Measurements from ENCODE around the gene MISP. TPM values are rescaled to one million over a fixed set of nuclear protein-coding genes. Genes with fewer than 3 reads are reported as not detected.

Gene MISP
- polyA plus RNA-seq, 2 donors, result 0.08 to 0.11 TPM

- Histone ChIP-seq H3K27ac (ENCODE audit: low read depth in 2 of 2, low read length in 1 of 2) (peak overlapping the region; percentile 86 to 88), H3K27me3 (ENCODE audit: control insufficient read depth in 1 of 2, insufficient read depth in 2 of 2, low read length in 2 of 2) (no peaks in the 10 kb centered on the region), H3K36me3 (ENCODE audit: control insufficient read depth in 2 of 2, insufficient read depth in 2 of 2, low read length in 1 of 2) (peaks cover 19 to 48% of the 10 kb centered on the region in 2 donors), H3K4me3 (ENCODE audit: low read depth in 1 of 2, low read length in 2 of 2) (peak overlapping the region; percentile 27 to 32), H3K9me3 (ENCODE audit: control insufficient read depth in 2 of 2, insufficient read depth in 1 of 2, low read depth in 1 of 2, low read length in 1 of 2) (no peaks in the 10 kb centered on the region), H3K4me1 (ENCODE audit: control insufficient read depth in 2 of 2, insufficient read depth in 2 of 2, low read length in 1 of 2) (peaks cover 28 to 36% of the 10 kb centered on the region in 2 donors)
- 20 to 21% methylated on average over 28 to 29 of the region's 29 CpGs for WGBS, 2 donors
Observed at GRCh38 chr19:801030-801860, 50.3 kb downstream of the MISP start.

DNA sequence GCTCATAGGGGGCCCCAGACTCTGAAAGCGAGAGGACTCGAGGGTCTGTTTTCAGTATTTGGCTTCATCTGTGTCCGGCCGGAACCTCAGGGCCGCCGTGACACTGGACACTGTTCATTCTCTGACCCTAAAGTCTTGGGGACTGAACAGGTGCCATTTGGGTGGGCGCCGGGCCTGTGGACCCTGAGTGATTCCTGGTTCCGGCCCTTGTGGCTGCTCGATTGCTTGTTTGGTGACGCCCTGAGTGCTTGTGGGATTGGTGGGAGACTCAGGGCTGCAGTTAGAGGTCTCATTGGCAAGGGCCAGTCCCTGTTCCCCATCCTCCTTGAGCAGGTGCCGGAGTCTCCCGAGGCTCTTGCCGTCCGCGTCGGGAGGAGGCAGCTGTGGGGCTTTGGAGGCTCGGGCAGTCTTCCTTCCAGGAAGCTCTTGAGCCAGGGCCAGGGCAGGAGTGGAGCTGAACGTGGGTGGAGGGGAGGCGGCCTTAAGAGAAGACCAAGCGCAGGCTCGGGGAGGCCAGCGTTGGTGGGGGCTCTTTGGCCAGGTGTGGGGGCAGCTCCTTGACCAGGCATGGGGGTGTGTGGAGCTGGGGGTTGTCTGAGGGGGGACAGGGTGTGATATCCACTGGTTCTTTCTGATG, 51.1 kb downstream of the MISP start:
- Histone ChIP-seq H3K4me3 (ENCODE audit: low read depth in 1 of 2, low read length in 2 of 2) (peak overlapping the region in 1 of 2 donors; percentile 32), H3K4me1 (ENCODE audit: control insufficient read depth in 2 of 2, insufficient read depth in 2 of 2, low read length in 1 of 2) (peaks cover 28 to 34% of the 10 kb centered on the region in 2 donors), H3K27me3 (ENCODE audit: control insufficient read depth in 1 of 2, insufficient read depth in 2 of 2, low read length in 2 of 2) (no peaks in the 10 kb centered on the region), H3K9me3 (ENCODE audit: control insufficient read depth in 2 of 2, insufficient read depth in 1 of 2, low read depth in 1 of 2, low read length in 1 of 2) (no peaks in the 10 kb centered on the region), H3K27ac (ENCODE audit: low read depth in 2 of 2, low read length in 1 of 2) (peak overlapping the region; percentile 86 to 88), H3K36me3 (ENCODE audit: control insufficient read depth in 2 of 2, insufficient read depth in 2 of 2, low read length in 1 of 2) (peaks cover 19 to 56% of the 10 kb centered on the region in 2 donors)
- 26 to 28% methylated on average over 23 of the region's 23 CpGs for WGBS, 2 donors

- Histone ChIP-seq H3K36me3 (ENCODE audit: control insufficient read depth in 2 of 2, insufficient read depth in 2 of 2, low read length in 1 of 2) (peaks cover 19 to 61% of the 10 kb centered on the region in 2 donors), H3K27me3 (ENCODE audit: control insufficient read depth in 1 of 2, insufficient read depth in 2 of 2, low read length in 2 of 2) (no peaks in the 10 kb centered on the region), H3K9me3 (ENCODE audit: control insufficient read depth in 2 of 2, insufficient read depth in 1 of 2, low read depth in 1 of 2, low read length in 1 of 2) (no peaks in the 10 kb centered on the region), H3K4me1 (ENCODE audit: control insufficient read depth in 2 of 2, insufficient read depth in 2 of 2, low read length in 1 of 2) (peaks cover 28 to 34% of the 10 kb centered on the region in 2 donors), H3K27ac (ENCODE audit: low read depth in 2 of 2, low read length in 1 of 2) (peak overlapping the region; percentile 20 to 21), H3K4me3 (ENCODE audit: low read depth in 1 of 2, low read length in 2 of 2) (peak overlapping the region in 1 of 2 donors; percentile 32)
- 45 to 52% methylated on average over 27 to 28 of the region's 28 CpGs for WGBS, 2 donors
Observed at GRCh38 chr19:802498-803098, 51.7 kb downstream of the MISP start.

GRCh38 chr19:803099-803561, 52.2 kb downstream of the MISP start:
- WGBS, 2 donors, result 76 to 85% methylated on average over 13 to 17 of the region's 17 CpGs
- Histone ChIP-seq H3K4me3 (ENCODE audit: low read depth in 1 of 2, low read length in 2 of 2) (no peak overlapping the region), H3K36me3 (ENCODE audit: control insufficient read depth in 2 of 2, insufficient read depth in 2 of 2, low read length in 1 of 2) (peaks cover 19 to 65% of the 10 kb centered on the region in 2 donors), H3K27me3 (ENCODE audit: control insufficient read depth in 1 of 2, insufficient read depth in 2 of 2, low read length in 2 of 2) (no peaks in the 10 kb centered on the region), H3K27ac (ENCODE audit: low read depth in 2 of 2, low read length in 1 of 2) (no peak overlapping the region), H3K9me3 (ENCODE audit: control insufficient read depth in 2 of 2, insufficient read depth in 1 of 2, low read depth in 1 of 2, low read length in 1 of 2) (no peaks in the 10 kb centered on the region), H3K4me1 (ENCODE audit: control insufficient read depth in 2 of 2, insufficient read depth in 2 of 2, low read length in 1 of 2) (peaks cover 28 to 34% of the 10 kb centered on the region in 2 donors)

- peaks cover 19 to 69% of the 10 kb centered on the region in 2 donors for H3K36me3 ChIP-seq (ENCODE audit: control insufficient read depth in 2 of 2, insufficient read depth in 2 of 2, low read length in 1 of 2)
- H3K4me3 ChIP-seq (ENCODE audit: low read depth in 1 of 2, low read length in 2 of 2), result no peak overlapping the region
- no peaks in the 10 kb centered on the region for H3K27me3 ChIP-seq (ENCODE audit: control insufficient read depth in 1 of 2, insufficient read depth in 2 of 2, low read length in 2 of 2)
- no peak overlapping the region for H3K27ac ChIP-seq (ENCODE audit: low read depth in 2 of 2, low read length in 1 of 2)
- no peaks in the 10 kb centered on the region for H3K9me3 ChIP-seq (ENCODE audit: control insufficient read depth in 2 of 2, insufficient read depth in 1 of 2, low read depth in 1 of 2, low read length in 1 of 2)
- 78 to 83% methylated on average over 31 of the region's 31 CpGs for WGBS, 2 donors
- peaks cover 28 to 34% of the 10 kb centered on the region in 2 donors for H3K4me1 ChIP-seq (ENCODE audit: control insufficient read depth in 2 of 2, insufficient read depth in 2 of 2, low read length in 1 of 2)
Observed at GRCh38 chr19:803686-804418, 52.9 kb downstream of the MISP start.

GRCh38 chr19:804419-805165, 53.7 kb downstream of the MISP start:
- no peaks in the 10 kb centered on the region for H3K9me3 ChIP-seq (ENCODE audit: control insufficient read depth in 2 of 2, insufficient read depth in 1 of 2, low read depth in 1 of 2, low read length in 1 of 2)
- H3K4me1 ChIP-seq (ENCODE audit: control insufficient read depth in 2 of 2, insufficient read depth in 2 of 2, low read length in 1 of 2), result peaks cover 24 to 34% of the 10 kb centered on the region in 2 donors
- no peak overlapping the region for H3K4me3 ChIP-seq (ENCODE audit: low read depth in 1 of 2, low read length in 2 of 2)
- no peak overlapping the region for H3K27ac ChIP-seq (ENCODE audit: low read depth in 2 of 2, low read length in 1 of 2)
- peaks cover 19 to 71% of the 10 kb centered on the region in 2 donors for H3K36me3 ChIP-seq (ENCODE audit: control insufficient read depth in 2 of 2, insufficient read depth in 2 of 2, low read length in 1 of 2)
- 89 to 92% methylated on average over 50 to 53 of the region's 53 CpGs for WGBS, 2 donors
- H3K27me3 ChIP-seq (ENCODE audit: control insufficient read depth in 1 of 2, insufficient read depth in 2 of 2, low read length in 2 of 2), result no peaks in the 10 kb centered on the region

GRCh38 chr19:805166-805551, 54.2 kb downstream of the MISP start:
- no peak overlapping the region for H3K27ac ChIP-seq (ENCODE audit: low read depth in 2 of 2, low read length in 1 of 2)
- WGBS, 2 donors, result 88 to 90% methylated on average over 33 of the region's 33 CpGs
- H3K9me3 ChIP-seq (ENCODE audit: control insufficient read depth in 2 of 2, insufficient read depth in 1 of 2, low read depth in 1 of 2, low read length in 1 of 2), result no peaks in the 10 kb centered on the region
- peaks cover 24 to 33% of the 10 kb centered on the region in 2 donors for H3K4me1 ChIP-seq (ENCODE audit: control insufficient read depth in 2 of 2, insufficient read depth in 2 of 2, low read length in 1 of 2)
- H3K4me3 ChIP-seq (ENCODE audit: low read depth in 1 of 2, low read length in 2 of 2), result no peak overlapping the region
- H3K27me3 ChIP-seq (ENCODE audit: control insufficient read depth in 1 of 2, insufficient read depth in 2 of 2, low read length in 2 of 2), result no peaks in the 10 kb centered on the region
- peaks cover 19 to 75% of the 10 kb centered on the region in 2 donors for H3K36me3 ChIP-seq (ENCODE audit: control insufficient read depth in 2 of 2, insufficient read depth in 2 of 2, low read length in 1 of 2)

DNA sequence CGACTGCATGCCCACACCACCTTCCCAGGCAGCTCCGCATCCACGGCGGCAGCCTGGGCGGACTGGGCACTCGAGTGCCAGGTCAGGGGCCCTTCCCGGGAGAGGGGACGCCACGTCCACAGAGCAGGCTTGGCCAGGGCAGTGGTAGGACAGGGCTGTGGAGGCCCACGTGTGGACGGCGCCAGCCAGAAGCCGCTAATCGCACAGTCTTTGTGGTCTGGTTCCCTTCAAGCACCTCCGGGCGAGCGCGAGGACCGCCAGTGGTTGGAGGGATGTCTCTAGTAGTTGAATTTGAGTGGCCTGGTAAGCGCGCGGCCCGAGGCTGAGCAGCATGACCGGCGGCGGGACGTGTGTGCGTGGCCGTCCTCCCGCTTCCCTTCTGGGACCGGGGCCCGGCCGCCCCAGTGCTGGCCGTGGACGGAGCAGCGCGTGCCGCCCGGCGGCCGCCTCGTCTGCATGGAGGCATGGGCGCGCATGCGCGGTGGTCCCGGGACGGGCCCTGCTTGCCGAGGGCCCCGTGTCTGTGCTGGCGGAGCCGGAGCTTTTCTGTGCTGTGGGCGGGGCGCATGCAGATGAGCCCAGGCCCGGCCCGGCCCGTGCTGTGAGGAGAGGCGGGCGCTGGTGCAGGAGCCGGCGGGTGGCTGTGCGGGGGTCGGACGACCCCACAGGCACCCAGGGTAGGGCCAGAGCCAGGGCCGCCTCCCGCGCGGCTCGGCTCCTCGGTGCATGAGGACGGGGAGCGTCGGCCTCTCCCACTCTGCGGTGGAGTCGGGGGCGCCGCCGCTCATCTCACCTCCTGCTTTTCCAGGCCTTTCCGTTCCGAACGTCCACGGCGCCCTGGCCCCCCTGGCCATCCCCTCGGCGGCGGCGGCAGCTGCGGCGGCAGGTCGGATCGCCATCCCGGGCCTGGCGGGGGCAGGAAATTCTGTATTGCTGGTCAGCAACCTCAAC, 55.0 kb downstream of the MISP start:
- 90 to 92% methylated on average over 60 to 93 of the region's 93 CpGs for WGBS, 2 donors
- Histone ChIP-seq H3K36me3 (ENCODE audit: control insufficient read depth in 2 of 2, insufficient read depth in 2 of 2, low read length in 1 of 2) (peaks cover 20 to 79% of the 10 kb centered on the region in 2 donors), H3K27me3 (ENCODE audit: control insufficient read depth in 1 of 2, insufficient read depth in 2 of 2, low read length in 2 of 2) (no peaks in the 10 kb centered on the region), H3K27ac (ENCODE audit: low read depth in 2 of 2, low read length in 1 of 2) (no peak overlapping the region), H3K9me3 (ENCODE audit: control insufficient read depth in 2 of 2, insufficient read depth in 1 of 2, low read depth in 1 of 2, low read length in 1 of 2) (no peaks in the 10 kb centered on the region), H3K4me3 (ENCODE audit: low read depth in 1 of 2, low read length in 2 of 2) (no peak overlapping the region), H3K4me1 (ENCODE audit: control insufficient read depth in 2 of 2, insufficient read depth in 2 of 2, low read length in 1 of 2) (peaks cover 16 to 26% of the 10 kb centered on the region in 2 donors)
